Brain microvascular endothelial cell (primary cell): ENCODE measurements around the gene ZNF655.
A peak's percentile ranks its signal among the peaks of the same experiment; 100 is the strongest.

Source experiments
- DNase-seq: peaks from one replicate; pipeline ENCODE4 v3.0.0-alpha.2; 2020
- H3K27ac ChIP-seq: fragments of 250-450 bp; sonication (Bioruptor Pico); 2 replicates; pipeline ENCODE4 v1.5.1; 2020; ENCODE audit warnings: mild to moderate bottlenecking, moderate library complexity
- H3K27me3 ChIP-seq: fragments of 250-450 bp; sonication (Bioruptor Pico); replicated peaks from 2 replicates; pipeline ENCODE4 v1.5.1; 2020; ENCODE audit warnings: mild to moderate bottlenecking
- H3K36me3 ChIP-seq: fragments of 250-450 bp; sonication (Bioruptor Pico); replicated peaks from 2 replicates; pipeline ENCODE4 v1.5.1; 2020; ENCODE audit warnings: mild to moderate bottlenecking
- H3K4me3 ChIP-seq: 2 replicates; pipeline ENCODE4 v1.5.1; 2011; ENCODE audit warnings: low read depth, mild to moderate bottlenecking, control low read depth, low read length, moderate library complexity
- CTCF ChIP-seq: IDR thresholded peaks from 2 replicates; pipeline ENCODE4 v1.5.1; 2011; ENCODE audit warnings: low read depth, mild to moderate bottlenecking, moderate library complexity, low read length, control low read depth, inconsistent platforms; ENCODE audit errors: missing control alignments
- in situ Hi-C: cut with HindIII; loops from 2 replicates; pipeline ENCODE4 v1.10.0; 2017; ENCODE audit warnings: low sequenced_read_pairs, low pct_ligation_motif_present

ZNF655 gene

GRCh38 chr7:99614495-99614894 is 56.1 kb downstream of the ZNF655 start:
- in situ Hi-C loops: no loop called here
- Histone ChIP-seq H3K27ac (no peak overlapping the region), H3K4me3 (no peak overlapping the region), H3K36me3 (peaks cover 3% of the 10 kb centered on the region), H3K27me3 (no peaks in the 10 kb centered on the region)
- no peak for DNase-seq
- TF ChIP-seq CTCF: no peak

- Histone ChIP-seq H3K27me3 (no peaks in the 10 kb centered on the region), H3K4me3 (peak overlapping the region; percentile 94), H3K27ac (peak overlapping the region; percentile 47), H3K36me3 (peaks cover 8% of the 10 kb centered on the region)
- no peak for TF ChIP-seq CTCF
- in situ Hi-C loops: no loop called here
- no peak for DNase-seq
Observed at GRCh38 chr7:99615989-99616358, 57.5 kb downstream of the ZNF655 start.

GRCh38 chr7:99616359-99617191 is 58.1 kb downstream of the ZNF655 start, which contains the start of gene ZSCAN25:
TSS of gene ZSCAN25 (plus strand) at chr7:99616946. CDS start at chr7:99619607, 2,661 bp downstream.
- DNase-seq: peak; percentile 89
- H3K27me3 ChIP-seq: no peaks in the 10 kb centered on the region
- in situ Hi-C loops: no loop called here
- H3K4me3 ChIP-seq: peak within 1 kb of the TSS; percentile 94
- peak within 1 kb of the TSS; percentile 47 for H3K27ac ChIP-seq
- H3K36me3 ChIP-seq: peaks cover 14% of the 10 kb centered on the region
- TF ChIP-seq CTCF: peak; percentile 64

- peaks cover 21% of the 10 kb centered on the region for H3K36me3 ChIP-seq
- H3K4me3 ChIP-seq: peak overlapping the region; percentile 94
- no peaks in the 10 kb centered on the region for H3K27me3 ChIP-seq
- peak overlapping the region; percentile 47 for H3K27ac ChIP-seq
- in situ Hi-C loops: no loop called here
- no peak for TF ChIP-seq CTCF
- no peak for DNase-seq
Observed at GRCh38 chr7:99617192-99617781, 58.8 kb downstream of the ZNF655 start.

- Histone ChIP-seq H3K36me3 (peaks cover 35% of the 10 kb centered on the region), H3K27me3 (no peaks in the 10 kb centered on the region), H3K27ac (no peak overlapping the region), H3K4me3 (no peak overlapping the region)
- in situ Hi-C loops: no loop called here
- no peak for TF ChIP-seq CTCF
- peak; percentile 6 for DNase-seq
Observed at GRCh38 chr7:99618726-99619125, 60.3 kb downstream of the ZNF655 start.
